ENCODE data around the gene ZNF418.

Gene ZNF418

DNA sequence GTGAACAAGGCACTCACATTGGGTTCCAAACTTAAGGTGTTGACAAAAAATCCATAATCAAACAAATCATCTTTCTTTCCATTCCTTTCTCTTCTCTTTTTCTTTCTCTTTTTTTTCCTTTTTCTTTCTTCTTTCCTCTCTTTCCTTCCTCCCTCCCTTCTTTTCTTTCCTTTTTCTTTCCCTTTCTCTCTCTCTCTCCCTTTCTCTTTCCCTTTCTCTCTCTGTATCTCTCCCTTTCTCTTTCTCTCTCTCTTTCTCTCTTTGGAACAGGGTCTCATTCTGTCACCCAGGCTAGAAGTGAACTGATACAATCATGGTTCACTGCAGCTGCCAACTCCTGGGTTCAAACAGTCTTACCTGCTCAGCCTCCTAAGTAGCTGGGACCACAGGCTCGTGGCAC is 26.6 kb upstream of the ZNF418 start:
- H3K36me3 ChIP-seq (ENCODE audit: control insufficient read depth, insufficient read depth, low read length): no peaks in the 10 kb centered on the region
- H3K79me2 ChIP-seq: no peaks in the 10 kb centered on the region
- no peak overlapping the region for H3K4me2 ChIP-seq (ENCODE audit: low read length)
- H2AFZ ChIP-seq: no peak overlapping the region
- no peaks in the 10 kb centered on the region for H3K4me1 ChIP-seq
- TF ChIP-seq, protein P1, sequence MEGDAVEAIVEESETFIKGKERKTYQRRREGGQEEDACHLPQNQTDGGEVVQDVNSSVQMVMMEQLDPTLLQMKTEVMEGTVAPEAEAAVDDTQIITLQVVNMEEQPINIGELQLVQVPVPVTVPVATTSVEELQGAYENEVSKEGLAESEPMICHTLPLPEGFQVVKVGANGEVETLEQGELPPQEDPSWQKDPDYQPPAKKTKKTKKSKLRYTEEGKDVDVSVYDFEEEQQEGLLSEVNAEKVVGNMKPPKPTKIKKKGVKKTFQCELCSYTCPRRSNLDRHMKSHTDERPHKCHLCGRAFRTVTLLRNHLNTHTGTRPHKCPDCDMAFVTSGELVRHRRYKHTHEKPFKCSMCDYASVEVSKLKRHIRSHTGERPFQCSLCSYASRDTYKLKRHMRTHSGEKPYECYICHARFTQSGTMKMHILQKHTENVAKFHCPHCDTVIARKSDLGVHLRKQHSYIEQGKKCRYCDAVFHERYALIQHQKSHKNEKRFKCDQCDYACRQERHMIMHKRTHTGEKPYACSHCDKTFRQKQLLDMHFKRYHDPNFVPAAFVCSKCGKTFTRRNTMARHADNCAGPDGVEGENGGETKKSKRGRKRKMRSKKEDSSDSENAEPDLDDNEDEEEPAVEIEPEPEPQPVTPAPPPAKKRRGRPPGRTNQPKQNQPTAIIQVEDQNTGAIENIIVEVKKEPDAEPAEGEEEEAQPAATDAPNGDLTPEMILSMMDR (IDR thresholded peaks at IDR 0.05): no peak
- no peak overlapping the region for H3K9ac ChIP-seq
- H3K4me3 ChIP-seq (ENCODE audit: low read depth, low read length): no peak overlapping the region
- no peaks in the 10 kb centered on the region for H3K27me3 ChIP-seq (ENCODE audit: control insufficient read depth, insufficient read depth, low read length)
- H3K9me3 ChIP-seq (ENCODE audit: control insufficient read depth, low read length): no peaks in the 10 kb centered on the region
- H3K27ac ChIP-seq: no peak overlapping the region

DNA sequence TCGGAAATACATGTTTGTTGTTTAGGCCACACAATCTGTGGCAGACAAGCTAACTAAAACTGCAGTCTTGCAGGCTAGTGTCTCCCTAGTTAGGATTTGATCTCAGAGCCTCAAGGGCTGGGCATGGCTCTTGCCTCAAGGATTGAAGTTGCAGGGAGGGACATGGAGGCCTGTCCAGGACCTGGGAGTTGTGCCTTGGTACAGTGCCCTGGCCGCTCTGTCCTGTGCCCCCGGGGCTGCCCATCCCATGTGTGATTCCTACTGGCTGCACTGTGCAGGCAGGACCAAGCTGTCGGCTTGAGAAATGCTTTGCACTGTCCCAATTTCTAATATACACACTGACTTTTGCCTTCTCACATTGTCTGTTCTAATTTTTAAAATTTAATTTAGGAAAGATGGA is 19.8 kb upstream of the ZNF418 start:
- Histone ChIP-seq H2AFZ (no peak overlapping the region), H3K4me3 (ENCODE audit: low read depth, low read length) (no peak overlapping the region), H3K79me2 (no peaks in the 10 kb centered on the region), H3K27ac (no peak overlapping the region), H3K4me2 (ENCODE audit: low read length) (no peak overlapping the region), H3K27me3 (ENCODE audit: control insufficient read depth, insufficient read depth, low read length) (no peaks in the 10 kb centered on the region), H3K9ac (no peak overlapping the region), H3K4me1 (no peaks in the 10 kb centered on the region), H3K36me3 (ENCODE audit: control insufficient read depth, insufficient read depth, low read length) (no peaks in the 10 kb centered on the region), H3K9me3 (ENCODE audit: control insufficient read depth, low read length) (no peaks in the 10 kb centered on the region)
- TF ChIP-seq, protein P1 (IDR thresholded peaks at IDR 0.05): no peak

DNA sequence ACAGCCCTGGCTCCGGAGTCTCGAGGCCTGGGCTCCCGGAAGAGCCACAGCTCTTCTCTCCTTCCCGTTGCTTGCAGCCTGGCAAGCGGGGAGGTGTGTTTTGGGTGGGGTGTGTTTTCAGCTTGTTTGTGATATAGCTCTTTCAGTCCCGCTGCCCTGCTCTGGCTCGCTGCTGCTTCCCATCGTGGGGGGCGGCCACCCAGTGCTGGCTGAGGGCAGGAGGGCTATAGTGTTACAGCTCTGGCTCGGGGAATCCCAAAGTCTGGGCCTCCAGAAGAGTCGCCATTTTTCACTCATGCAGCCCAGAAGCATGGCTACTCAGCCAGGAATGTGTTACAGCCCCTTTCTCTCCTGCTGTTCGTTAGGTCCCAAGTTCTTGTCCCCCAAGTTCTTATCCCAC is 14.5 kb upstream of the ZNF418 start:
- Histone ChIP-seq H3K4me1 (peaks cover 6% of the 10 kb centered on the region), H2AFZ (no peak overlapping the region), H3K4me2 (ENCODE audit: low read length) (no peak overlapping the region), H3K27ac (no peak overlapping the region), H3K9me3 (ENCODE audit: control insufficient read depth, low read length) (no peaks in the 10 kb centered on the region), H3K9ac (no peak overlapping the region), H3K36me3 (ENCODE audit: control insufficient read depth, insufficient read depth, low read length) (no peaks in the 10 kb centered on the region), H3K27me3 (ENCODE audit: control insufficient read depth, insufficient read depth, low read length) (no peaks in the 10 kb centered on the region), H3K4me3 (ENCODE audit: low read depth, low read length) (no peak overlapping the region), H3K79me2 (no peaks in the 10 kb centered on the region)
- TF ChIP-seq, protein P1 (IDR thresholded peaks at IDR 0.05): no peak

DNA sequence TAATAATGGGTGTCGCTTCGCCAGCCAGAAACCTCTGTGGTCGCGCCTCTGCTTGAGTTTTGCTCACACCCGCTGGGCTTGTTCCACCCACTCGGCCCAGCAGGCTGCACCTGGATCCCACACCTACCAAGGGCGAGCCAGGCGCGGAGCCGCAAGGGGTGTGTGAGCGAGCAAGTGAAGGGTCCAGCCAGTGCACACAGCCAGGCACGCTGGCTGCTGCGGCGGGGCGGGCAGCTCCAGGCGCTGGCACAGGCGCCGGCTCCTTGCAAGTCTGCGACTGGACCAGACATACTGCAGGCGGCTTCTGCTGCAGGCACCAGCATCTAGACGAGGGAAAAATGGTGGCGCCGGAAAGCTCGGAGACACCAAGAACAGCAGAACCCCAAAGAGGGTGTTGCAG is 14.1 kb upstream of the ZNF418 start:
- Histone ChIP-seq H3K9me3 (ENCODE audit: control insufficient read depth, low read length) (no peaks in the 10 kb centered on the region), H3K27ac (no peak overlapping the region), H3K9ac (no peak overlapping the region), H3K4me2 (ENCODE audit: low read length) (no peak overlapping the region), H3K79me2 (no peaks in the 10 kb centered on the region), H3K27me3 (ENCODE audit: control insufficient read depth, insufficient read depth, low read length) (no peaks in the 10 kb centered on the region), H2AFZ (no peak overlapping the region), H3K36me3 (ENCODE audit: control insufficient read depth, insufficient read depth, low read length) (no peaks in the 10 kb centered on the region), H3K4me1 (peaks cover 6% of the 10 kb centered on the region), H3K4me3 (ENCODE audit: low read depth, low read length) (no peak overlapping the region)
- TF ChIP-seq, protein P1 (IDR thresholded peaks at IDR 0.05): no peak

DNA sequence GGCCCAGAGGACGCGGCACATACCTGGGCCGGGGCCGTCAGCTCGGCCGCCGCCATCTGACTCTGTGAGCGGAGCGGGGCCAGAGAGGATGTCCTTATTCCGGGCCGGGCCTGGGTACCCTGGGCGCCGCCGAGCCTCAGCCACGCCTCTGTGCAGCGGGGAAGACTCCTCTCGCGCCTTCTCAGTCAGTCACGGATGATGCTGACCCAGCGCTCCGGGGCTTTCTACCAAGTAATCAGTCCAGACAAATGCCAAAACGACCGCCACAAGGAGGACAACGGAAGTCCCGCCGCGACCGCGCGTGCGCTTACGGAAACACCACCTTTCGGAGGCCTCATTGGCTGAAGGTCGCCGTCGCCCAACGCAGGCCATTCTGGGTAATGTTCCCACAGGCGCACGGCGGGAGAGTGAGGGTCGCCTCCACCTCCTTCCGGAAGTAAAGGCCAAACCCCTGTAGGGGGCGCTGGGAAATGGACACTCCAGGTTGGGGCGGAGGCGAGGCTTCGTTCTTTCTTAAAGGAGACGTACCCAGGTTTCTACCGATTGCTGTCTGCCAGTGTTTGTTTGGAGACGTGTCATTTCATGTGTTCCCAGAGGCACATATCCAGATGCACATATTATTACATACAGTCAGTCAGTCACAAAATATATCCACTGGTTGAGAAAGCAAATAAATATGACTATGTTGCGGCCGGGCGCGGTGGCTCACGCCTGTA is 12.4 kb upstream of the ZNF418 start, which contains the start of gene ZNF256:
Gene ZNF256 (minus strand): TSS at position 288 of the 716 bp plus-strand sequence. CDS start 232 bp downstream, at position 56.
- TF ChIP-seq, protein P1 (IDR thresholded peaks at IDR 0.05): peak; percentile 76
- H3K4me3 ChIP-seq (ENCODE audit: low read depth, low read length): peak within 1 kb of the TSS; percentile 87
- no peaks in the 10 kb centered on the region for H3K79me2 ChIP-seq
- peak within 1 kb of the TSS; percentile 73 for H3K27ac ChIP-seq
- H3K4me2 ChIP-seq (ENCODE audit: low read length): peak within 1 kb of the TSS; percentile 80
- H3K9ac ChIP-seq: peak within 1 kb of the TSS; percentile 76
- H3K9me3 ChIP-seq (ENCODE audit: control insufficient read depth, low read length): no peaks in the 10 kb centered on the region
- H2AFZ ChIP-seq: peak within 1 kb of the TSS; percentile 87
- H3K36me3 ChIP-seq (ENCODE audit: control insufficient read depth, insufficient read depth, low read length): no peaks in the 10 kb centered on the region
- peaks cover 6% of the 10 kb centered on the region for H3K4me1 ChIP-seq
- no peaks in the 10 kb centered on the region for H3K27me3 ChIP-seq (ENCODE audit: control insufficient read depth, insufficient read depth, low read length)
